SU-DHL-6 (cell line): ENCODE results near the gene EIF4G2.

Source experiments
- H2AFZ ChIP-seq: fragments of 200-600 bp; sonication (generic); 2 replicates; pipeline ENCODE4 v1.6.1; 2014; ENCODE audit warnings: low read depth, mild to moderate bottlenecking, moderate library complexity, mixed read lengths, antibody characterized with exemption, low read length; ENCODE audit not compliant: severe bottlenecking
- H3F3A ChIP-seq: fragments of 200-600 bp; shearing (Covaris generic); 2 replicates; pipeline ENCODE4 v1.6.0; 2016; ENCODE audit warnings: antibody characterized with exemption, mild to moderate bottlenecking; ENCODE audit not compliant: insufficient read depth
- H3K27ac ChIP-seq: fragments of 200-600 bp; sonication (generic); 2 replicates; pipeline ENCODE4 v1.5.1; 2016; ENCODE audit warnings: low read depth, mild to moderate bottlenecking, low read length, moderate library complexity, mixed read lengths
- H3K27me3 ChIP-seq: fragments of 200-600 bp; sonication (generic), shearing (Covaris generic); 2 replicates; pipeline ENCODE4 v1.6.0; 2014; ENCODE audit warnings: mild to moderate bottlenecking, low read length
- H3K36me3 ChIP-seq: fragments of 200-600 bp; sonication (generic); 2 replicates; pipeline ENCODE4 v1.6.1; 2014; ENCODE audit warnings: mild to moderate bottlenecking, low read length, mixed read lengths
- H3K4me2 ChIP-seq: fragments of 300-600, 200-600 bp; shearing (Covaris generic), sonication (generic); 2 replicates; pipeline ENCODE4 v1.6.0; 2014; ENCODE audit warnings: low read length, low read depth, mild to moderate bottlenecking; ENCODE audit not compliant: poor library complexity, severe bottlenecking
- H3K4me3 ChIP-seq: fragments of 200-600 bp; sonication (generic); 2 replicates; pipeline ENCODE4 v1.5.1; 2014; ENCODE audit warnings: antibody characterized with exemption, low read length, mild to moderate bottlenecking, mixed read lengths; ENCODE audit not compliant: insufficient read depth, poor library complexity, severe bottlenecking
- H3K79me2 ChIP-seq: fragments of 200-600 bp; sonication (generic); 2 replicates; pipeline ENCODE4 v1.6.1; 2014; ENCODE audit warnings: mild to moderate bottlenecking, low read length, moderate library complexity; ENCODE audit not compliant: insufficient read depth
- H3K9ac ChIP-seq: fragments of 200-600 bp; sonication (generic); 2 replicates; pipeline ENCODE4 v1.7.0; 2014; ENCODE audit warnings: mild to moderate bottlenecking, low read length
- H3K9me2 ChIP-seq: fragments of 200-600 bp; sonication (generic); replicated peaks from 2 replicates; pipeline ENCODE4 v1.6.1; 2014; ENCODE audit warnings: low read length; ENCODE audit not compliant: insufficient read depth
- H3K9me3 ChIP-seq: fragments of 200-600 bp; sonication (generic); 2 replicates; pipeline ENCODE4 v1.6.1; 2014; ENCODE audit warnings: low read length, mixed read lengths; ENCODE audit not compliant: insufficient read depth
- H4K20me1 ChIP-seq: fragments of 200-600 bp; sonication (generic); 2 replicates; pipeline ENCODE4 v1.6.1; 2014; ENCODE audit warnings: low read depth, mild to moderate bottlenecking, antibody characterized with exemption, low read length, moderate library complexity, mixed read lengths
- CTCF ChIP-seq: fragments of 200-600 bp; sonication (generic); IDR thresholded peaks from one replicate; pipeline ENCODE4 v1.5.1; 2017; ENCODE audit warnings: antibody characterized with exemption, mild to moderate bottlenecking, low read length, moderate library complexity; ENCODE audit not compliant: insufficient read depth, poor library complexity, severe bottlenecking
- EZH2phosphoT487 ChIP-seq: fragments of 200-600 bp; sonication (generic), shearing (Covaris generic); conservative IDR thresholded peaks from 2 replicates; pipeline ENCODE4 v1.6.1; 2018; ENCODE audit warnings: mild to moderate bottlenecking, antibody characterized with exemption, low read length, moderate library complexity, mixed read lengths

EIF4G2 gene

GRCh38 chr11:10777806-10778205 is 30.9 kb downstream of the EIF4G2 start:
- no peak overlapping the region for H3K4me2 ChIP-seq
- H3K27ac ChIP-seq, result no peak overlapping the region
- H3K4me3 ChIP-seq, result no peak overlapping the region
- H3K9me3 ChIP-seq, result no peaks in the 10 kb centered on the region
- H4K20me1 ChIP-seq, result no peaks in the 10 kb centered on the region
- H2AFZ ChIP-seq, result no peak overlapping the region
- H3K27me3 ChIP-seq, result no peaks in the 10 kb centered on the region
- no peaks in the 10 kb centered on the region for H3K79me2 ChIP-seq
- H3K36me3 ChIP-seq, result peaks cover 21% of the 10 kb centered on the region; the same call in 1 of the 2 replicates
- TF ChIP-seq CTCF (no peak), EZH2phosphoT487 (no peak)
- no peak overlapping the region for H3K9ac ChIP-seq
- no peaks in the 10 kb centered on the region for H3K9me2 ChIP-seq
- no peaks in the 10 kb centered on the region for H3F3A ChIP-seq

DNA sequence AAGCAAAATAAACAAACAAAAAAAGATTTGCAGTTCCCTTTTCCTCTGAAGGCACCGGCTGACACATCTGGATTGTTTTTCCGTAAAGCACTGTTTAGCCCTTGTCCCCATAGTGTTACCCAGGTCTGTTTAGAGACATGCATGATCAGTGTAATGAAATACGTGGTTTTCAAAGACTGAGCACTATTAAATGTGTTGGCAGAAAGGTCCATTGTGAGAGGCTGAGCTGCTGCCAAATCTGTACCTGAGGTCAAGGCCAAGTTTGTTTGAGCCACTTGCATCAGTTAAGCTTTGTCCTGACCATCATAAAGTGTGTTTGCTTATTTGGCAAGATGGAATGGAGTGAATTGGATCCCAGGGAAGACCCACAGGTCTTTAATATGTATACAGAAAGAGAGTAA is 31.3 kb downstream of the EIF4G2 start:
- no peaks in the 10 kb centered on the region for H3K9me3 ChIP-seq
- TF ChIP-seq EZH2phosphoT487, result no peak
- TF ChIP-seq CTCF, result no peak
- no peaks in the 10 kb centered on the region for H3K9me2 ChIP-seq
- H3K9ac ChIP-seq, result no peak overlapping the region
- no peak overlapping the region for H3K4me2 ChIP-seq
- no peaks in the 10 kb centered on the region for H3K79me2 ChIP-seq
- no peak overlapping the region for H3K27ac ChIP-seq
- no peaks in the 10 kb centered on the region for H3F3A ChIP-seq
- H2AFZ ChIP-seq, result no peak overlapping the region
- no peaks in the 10 kb centered on the region for H4K20me1 ChIP-seq
- H3K27me3 ChIP-seq, result no peaks in the 10 kb centered on the region
- H3K36me3 ChIP-seq, result peaks cover 21% of the 10 kb centered on the region; the same call in 1 of the 2 replicates
- H3K4me3 ChIP-seq, result no peak overlapping the region

DNA sequence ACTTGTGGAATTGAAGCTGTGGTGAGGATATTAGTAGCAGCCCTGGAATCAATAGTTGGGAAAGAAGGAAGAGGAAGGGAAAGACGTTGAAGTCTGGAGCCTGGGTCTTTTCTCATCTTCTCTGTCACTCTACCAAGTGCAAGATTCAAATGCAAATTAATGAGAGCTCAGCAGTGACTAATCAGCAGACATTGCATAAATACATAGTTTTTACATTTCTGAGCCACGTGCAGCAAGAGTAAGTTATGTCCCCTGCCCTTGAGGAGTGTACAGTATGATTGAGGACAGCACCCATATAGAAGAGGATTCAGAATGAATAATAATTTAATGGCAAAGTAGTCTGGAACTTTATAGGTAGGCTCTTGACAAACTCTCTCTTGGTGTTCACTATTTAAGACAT is 33.9 kb downstream of the EIF4G2 start:
- Histone ChIP-seq H3K9ac (no peak overlapping the region), H3K27ac (no peak overlapping the region), H3K9me2 (no peaks in the 10 kb centered on the region), H3F3A (no peaks in the 10 kb centered on the region), H3K9me3 (no peaks in the 10 kb centered on the region), H3K4me3 (no peak overlapping the region), H4K20me1 (no peaks in the 10 kb centered on the region), H2AFZ (no peak overlapping the region), H3K79me2 (no peaks in the 10 kb centered on the region), H3K36me3 (peaks cover 40% of the 10 kb centered on the region; the same call in 1 of the 2 replicates), H3K27me3 (no peaks in the 10 kb centered on the region), H3K4me2 (no peak overlapping the region)
- TF ChIP-seq CTCF (no peak), EZH2phosphoT487 (no peak)
